ENCODE measurements around the gene ZDHHC14.
"Not testable (repeated sequence)": the region's sequence is repeated elsewhere in the genome, so short reads cannot be mapped to it uniquely, and the experiment has no call there.

The ZDHHC14 gene

DNA sequence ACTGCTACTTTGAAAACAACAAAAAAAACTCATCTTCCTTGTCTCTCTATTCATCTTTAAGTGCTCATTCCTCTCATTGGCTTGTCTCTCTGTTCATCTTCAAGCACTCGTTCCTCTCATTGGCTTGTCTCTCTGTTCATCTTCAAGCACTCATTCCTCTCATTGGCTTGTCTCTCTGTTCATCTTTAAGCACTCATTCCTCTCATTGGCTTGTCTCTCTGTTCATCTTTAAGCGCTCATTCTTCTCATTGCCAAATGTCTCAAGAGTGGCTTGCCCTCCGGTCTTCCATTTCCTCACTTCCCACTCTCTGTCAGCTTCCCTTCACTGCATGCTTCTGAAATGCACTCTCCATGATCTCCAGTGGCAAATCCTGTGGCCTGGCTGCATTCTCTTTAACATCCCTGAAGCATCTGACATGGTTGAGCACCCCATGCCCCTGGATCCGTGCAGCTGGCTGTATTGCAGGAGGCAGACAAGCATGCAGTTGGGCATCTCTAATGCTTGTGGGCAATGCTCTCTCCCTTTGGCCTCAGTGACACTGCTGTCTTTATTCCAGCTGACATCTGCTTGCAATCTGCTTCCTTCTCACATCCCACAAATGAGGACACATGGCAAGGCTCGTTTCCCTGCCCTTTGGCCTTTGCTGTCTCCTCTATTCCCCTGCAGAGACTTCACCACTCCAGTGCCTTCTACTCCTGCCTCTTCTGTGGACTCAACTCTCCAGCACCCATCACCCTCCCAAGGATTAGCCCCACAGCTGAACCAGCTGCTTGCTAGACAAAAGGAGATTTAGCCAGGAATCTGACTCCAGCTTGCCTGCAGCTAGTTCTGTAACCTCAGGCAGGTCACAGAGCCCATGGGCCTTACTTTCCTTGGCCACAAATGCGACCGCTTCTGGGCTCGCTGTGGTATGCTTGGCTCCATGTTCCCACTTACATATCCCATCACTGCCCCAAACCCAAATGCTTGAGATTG lies 298.9 kb downstream of the ZDHHC14 start:
- no peak for DNase-seq

- DNase-seq, result no peak
These were observed 300.2 kb downstream of the ZDHHC14 start for GRCh38 chr6:157681041-157681650.

- no peak for DNase-seq
These were observed 302.0 kb downstream of the ZDHHC14 start for GRCh38 chr6:157682856-157683481.

- no peak for DNase-seq
These were observed 302.7 kb downstream of the ZDHHC14 start for GRCh38 chr6:157683707-157684106.

DNA sequence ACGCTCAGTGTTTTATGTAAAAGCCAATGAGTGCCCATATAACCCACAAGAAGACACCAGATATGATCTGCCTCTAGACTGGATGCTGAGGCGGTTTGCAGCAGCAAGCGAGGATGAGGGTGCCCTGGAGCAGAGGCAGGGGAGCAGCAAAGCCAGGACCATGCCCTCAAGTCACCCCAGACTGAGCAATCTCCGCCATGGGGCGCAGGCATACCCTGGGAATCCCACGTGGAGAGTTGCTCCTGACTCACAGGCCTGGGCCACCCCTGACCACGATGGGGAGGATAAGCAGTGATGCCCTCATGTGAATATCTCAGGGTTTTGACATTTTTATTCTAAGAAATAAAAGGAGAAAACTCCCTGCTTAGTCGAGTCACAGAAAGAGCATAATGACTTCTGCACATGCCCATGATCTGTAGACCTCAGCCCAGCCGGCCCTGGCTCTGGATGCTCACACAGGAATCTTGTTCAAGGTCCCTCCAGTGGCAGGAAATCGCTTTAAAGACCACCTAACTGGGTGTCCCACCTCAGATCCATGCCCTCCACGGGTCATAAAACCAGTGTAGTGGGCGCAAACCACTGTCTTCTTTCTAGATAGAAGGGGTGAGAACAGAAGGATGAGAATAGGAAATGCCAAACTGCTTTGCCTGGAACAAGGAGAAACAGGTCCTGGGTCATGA lies 303.8 kb downstream of the ZDHHC14 start:
- DNase-seq, result no peak

DNA sequence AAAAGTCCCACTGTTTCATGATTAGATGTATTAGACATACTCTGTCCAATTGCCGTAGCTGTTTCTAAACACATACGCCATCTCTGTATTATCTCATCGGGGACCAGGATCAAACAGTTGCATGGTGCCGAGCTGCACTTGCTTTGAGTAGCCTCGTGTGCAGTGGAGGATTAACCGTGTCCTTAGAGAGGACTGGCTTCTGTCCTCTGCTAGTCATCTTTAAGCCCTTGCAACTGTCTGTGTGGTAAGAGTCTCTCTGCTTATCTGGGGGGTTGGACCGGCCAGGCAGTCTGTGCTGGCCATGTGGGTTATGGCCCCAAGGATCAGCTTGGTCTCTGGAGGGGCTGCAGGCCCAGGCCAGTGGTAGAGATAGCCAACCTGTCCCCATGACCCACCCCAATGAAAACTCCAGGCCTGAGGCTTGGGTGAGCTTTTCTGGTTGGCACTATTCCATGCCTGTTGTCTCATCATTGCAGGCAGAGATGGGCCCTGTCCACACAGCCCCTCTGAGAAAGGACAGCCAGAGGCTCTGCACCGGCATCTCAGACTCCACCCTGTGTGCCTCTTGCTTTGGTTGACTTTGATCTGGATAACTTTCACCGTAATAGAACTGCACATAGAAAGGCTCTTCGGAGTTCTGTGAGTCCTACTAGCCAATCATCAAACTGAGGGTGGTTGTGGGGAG lies 304.7 kb downstream of the ZDHHC14 start:
- DNase-seq, result no peak

GRCh38 chr6:157688275-157688959 lies 307.4 kb downstream of the ZDHHC14 start:
- DNase-seq, result no peak

GRCh38 chr6:157688960-157689599 lies 308.1 kb downstream of the ZDHHC14 start:
- DNase-seq, result no peak

DNA sequence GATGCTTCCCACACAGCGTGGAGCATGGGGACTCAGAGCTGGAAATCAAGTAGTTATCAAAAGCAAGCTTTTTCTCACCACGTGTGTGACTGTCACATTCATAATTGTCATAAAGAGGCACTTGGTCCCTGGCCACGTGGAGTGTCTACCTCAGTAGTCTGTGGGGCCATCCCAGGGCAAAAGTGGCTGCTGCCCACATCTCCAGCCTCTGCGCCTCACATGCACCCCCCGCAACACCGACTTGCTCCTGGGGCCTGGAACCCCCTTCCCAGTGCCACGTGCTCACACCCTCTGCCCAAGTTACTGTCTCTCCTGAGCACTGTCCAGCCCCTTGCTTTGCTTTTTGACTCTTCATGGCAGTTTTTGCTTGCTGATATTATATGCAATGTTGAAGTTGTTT lies 308.9 kb downstream of the ZDHHC14 start:
- DNase-seq, result no peak

- DNase-seq, result no peak
These were observed 309.6 kb downstream of the ZDHHC14 start for GRCh38 chr6:157690441-157691210.

GRCh38 chr6:157691621-157692020 lies 310.6 kb downstream of the ZDHHC14 start:
- DNase-seq, result not testable (repeated sequence)

GRCh38 chr6:157693867-157694266 lies 312.9 kb downstream of the ZDHHC14 start:
- no peak for DNase-seq

GRCh38 chr6:157695301-157696040 lies 314.5 kb downstream of the ZDHHC14 start:
- DNase-seq, result no peak

GRCh38 chr6:157699777-157700636 lies 319.0 kb downstream of the ZDHHC14 start:
- no peak for DNase-seq

DNA sequence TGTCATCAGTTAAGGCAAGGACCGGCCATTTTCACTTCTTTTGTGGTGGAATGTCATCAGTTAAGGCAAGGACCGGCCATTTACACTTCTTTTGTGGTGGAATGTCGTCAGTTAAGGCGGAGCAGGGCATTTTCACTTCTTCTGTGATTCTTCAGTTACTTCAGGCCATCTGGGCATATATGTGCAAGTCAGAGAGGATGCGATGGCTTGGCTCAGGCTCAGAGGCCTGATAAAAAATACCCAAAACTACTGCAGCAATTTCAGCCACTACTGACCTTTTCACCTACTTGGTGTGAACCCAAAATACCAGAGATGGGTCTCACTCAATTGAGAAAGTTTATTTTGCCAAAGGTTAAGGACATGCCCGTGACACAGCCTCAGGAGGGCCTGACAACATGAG lies 325.4 kb downstream of the ZDHHC14 start:
- DNase-seq, result not testable (repeated sequence)

GRCh38 chr6:157706883-157707282 lies 325.9 kb downstream of the ZDHHC14 start:
- no peak for DNase-seq

DNA sequence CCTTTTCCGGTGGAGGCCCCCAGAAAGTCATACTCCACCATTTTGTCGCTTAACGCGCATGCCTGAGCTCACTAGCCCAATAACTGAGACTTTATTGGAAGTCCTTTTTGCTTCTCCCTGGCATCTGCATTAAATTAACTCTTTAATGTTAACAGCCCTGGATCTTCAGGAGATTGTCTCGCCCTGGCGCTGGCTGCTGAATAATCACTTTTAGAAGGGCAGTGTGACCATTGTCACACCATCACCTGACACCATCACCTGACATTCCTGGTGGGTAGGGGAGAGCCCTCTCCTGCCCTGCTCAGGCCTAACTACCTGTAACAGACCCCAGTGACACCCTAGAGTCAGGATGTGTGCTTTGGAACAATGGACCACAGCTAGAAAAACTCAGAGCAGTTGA lies 326.6 kb downstream of the ZDHHC14 start:
- no peak for DNase-seq

DNA sequence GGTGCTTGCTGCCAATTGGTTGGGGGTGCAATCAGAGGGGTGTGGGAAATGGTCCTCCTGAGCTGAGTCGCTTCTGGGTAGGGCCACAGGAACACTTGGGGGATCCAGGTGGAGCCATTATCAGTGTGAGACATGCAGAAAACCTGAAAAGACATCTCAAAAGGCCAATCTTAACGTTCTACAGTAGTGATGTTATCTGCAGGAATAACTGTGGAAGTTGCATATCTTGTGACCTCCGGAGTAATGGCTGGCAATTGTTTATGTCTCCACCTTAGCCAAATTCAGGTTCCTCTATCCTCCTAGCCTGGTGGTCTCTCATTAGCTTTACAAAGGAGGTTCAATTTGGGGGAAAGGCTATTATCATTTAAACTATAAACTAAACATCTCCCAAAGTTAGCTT lies 327.2 kb downstream of the ZDHHC14 start:
- no peak for DNase-seq

- no peak for DNase-seq
These were observed 327.9 kb downstream of the ZDHHC14 start for GRCh38 chr6:157708933-157709332.
